Retinal pigment epithelial cell (primary cell): ENCODE results near the gene AQP9.
"Not testable (repeated sequence)": the region's sequence is repeated elsewhere in the genome, so short reads cannot be mapped to it uniquely, and the experiment has no call there.

Experiments
- DNase-seq: peaks from one replicate; pipeline ENCODE4 v3.0.0-alpha.2; 2010; ENCODE audit warnings: low read depth
- H3K4me3 ChIP-seq: 2 replicates; pipeline ENCODE4 v1.5.1; 2011; ENCODE audit warnings: mild to moderate bottlenecking, low read length, control low read depth, moderate library complexity
- TF ChIP-seq, protein P1 (sequence below): conservative IDR thresholded peaks from 2 replicates; pipeline ENCODE4 v1.5.1; 2011; ENCODE audit warnings: low read depth, low read length, control low read depth, inconsistent platforms

AQP9 gene

DNA sequence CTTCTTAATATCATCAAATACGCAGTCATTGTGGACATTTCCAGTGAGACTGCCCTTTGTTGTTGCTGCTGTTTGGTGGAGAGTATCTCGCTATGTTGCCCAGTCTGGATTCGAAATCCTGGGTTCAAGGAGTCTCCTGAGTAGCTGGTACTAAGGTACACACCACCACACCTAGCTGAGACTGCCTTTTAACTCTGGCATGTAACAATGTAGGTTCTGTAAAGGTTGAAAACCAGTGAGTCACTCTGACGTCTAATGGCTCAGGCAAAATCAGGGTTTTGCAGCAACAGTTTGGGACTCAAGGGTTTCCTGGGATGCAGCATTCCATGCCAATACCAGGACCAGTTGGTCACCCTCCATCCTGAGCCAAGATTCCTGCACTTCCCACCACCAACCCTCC, 52.2 kb downstream of the AQP9 start:
- DNase-seq: no peak
- no peak overlapping the region for H3K4me3 ChIP-seq
- TF ChIP-seq, protein P1, sequence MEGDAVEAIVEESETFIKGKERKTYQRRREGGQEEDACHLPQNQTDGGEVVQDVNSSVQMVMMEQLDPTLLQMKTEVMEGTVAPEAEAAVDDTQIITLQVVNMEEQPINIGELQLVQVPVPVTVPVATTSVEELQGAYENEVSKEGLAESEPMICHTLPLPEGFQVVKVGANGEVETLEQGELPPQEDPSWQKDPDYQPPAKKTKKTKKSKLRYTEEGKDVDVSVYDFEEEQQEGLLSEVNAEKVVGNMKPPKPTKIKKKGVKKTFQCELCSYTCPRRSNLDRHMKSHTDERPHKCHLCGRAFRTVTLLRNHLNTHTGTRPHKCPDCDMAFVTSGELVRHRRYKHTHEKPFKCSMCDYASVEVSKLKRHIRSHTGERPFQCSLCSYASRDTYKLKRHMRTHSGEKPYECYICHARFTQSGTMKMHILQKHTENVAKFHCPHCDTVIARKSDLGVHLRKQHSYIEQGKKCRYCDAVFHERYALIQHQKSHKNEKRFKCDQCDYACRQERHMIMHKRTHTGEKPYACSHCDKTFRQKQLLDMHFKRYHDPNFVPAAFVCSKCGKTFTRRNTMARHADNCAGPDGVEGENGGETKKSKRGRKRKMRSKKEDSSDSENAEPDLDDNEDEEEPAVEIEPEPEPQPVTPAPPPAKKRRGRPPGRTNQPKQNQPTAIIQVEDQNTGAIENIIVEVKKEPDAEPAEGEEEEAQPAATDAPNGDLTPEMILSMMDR: no peak

DNA sequence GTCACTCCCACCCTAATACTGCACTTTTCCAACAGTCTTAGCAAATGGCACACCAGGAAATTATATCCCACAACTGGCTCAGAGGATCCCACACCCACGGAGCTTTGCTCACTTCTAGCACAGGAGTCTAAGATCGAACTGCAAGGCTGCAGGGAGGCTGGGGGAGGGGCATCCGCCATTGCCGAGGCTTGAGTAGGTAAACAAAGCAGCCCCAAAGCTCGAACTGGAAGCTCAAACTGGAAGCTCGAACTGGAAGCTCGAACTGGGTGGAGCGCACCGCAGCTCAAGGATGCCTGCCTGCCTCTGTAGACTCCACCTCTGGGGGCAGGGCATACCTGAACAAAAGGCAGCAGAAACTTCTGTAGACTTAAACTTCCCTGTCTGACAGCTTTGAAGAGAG, 55.5 kb downstream of the AQP9 start:
- DNase-seq, H3K4me3 ChIP-seq: not testable (repeated sequence)

DNA sequence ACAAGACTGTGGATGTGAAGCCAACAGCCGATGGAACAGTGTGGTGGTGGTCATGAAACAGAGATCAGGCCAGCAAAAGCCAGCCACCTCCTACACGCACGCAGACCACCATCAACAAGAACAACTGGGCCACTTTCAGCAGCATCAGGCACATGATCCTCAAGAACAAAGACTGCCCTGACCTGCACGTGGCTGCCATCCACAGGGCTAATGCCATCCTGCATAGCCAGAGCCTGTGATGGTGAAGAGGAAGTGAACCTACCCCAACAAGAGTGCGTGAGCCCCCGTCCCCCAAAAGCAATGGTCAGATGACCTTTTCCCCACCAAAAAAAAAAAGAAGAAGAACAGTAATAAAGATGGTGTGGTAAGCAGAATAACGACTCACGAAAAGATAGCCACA, 62.6 kb downstream of the AQP9 start:
- DNase-seq: no peak
- TF ChIP-seq, protein P1: no peak
- H3K4me3 ChIP-seq: no peak overlapping the region

DNA sequence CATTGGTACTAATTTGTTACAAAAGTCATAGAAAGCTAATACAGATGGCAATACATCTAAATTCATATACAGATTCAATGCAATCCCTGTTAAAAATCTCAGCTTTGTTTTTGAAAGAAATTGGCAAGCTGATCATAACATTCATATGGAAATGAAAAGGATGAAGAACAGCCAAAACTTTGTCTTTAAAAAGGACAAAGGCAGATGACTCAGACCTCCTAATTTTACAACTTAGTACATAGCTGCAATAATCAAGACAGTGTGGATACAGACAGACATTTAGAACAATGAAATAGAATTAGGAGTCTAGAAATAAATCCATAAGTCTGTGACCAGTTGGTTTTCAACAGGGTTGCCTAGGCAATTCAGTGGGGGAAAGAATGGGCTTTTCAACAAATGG, 63.3 kb downstream of the AQP9 start:
- H3K4me3 ChIP-seq: no peak overlapping the region
- TF ChIP-seq, protein P1: no peak
- DNase-seq: no peak

DNA sequence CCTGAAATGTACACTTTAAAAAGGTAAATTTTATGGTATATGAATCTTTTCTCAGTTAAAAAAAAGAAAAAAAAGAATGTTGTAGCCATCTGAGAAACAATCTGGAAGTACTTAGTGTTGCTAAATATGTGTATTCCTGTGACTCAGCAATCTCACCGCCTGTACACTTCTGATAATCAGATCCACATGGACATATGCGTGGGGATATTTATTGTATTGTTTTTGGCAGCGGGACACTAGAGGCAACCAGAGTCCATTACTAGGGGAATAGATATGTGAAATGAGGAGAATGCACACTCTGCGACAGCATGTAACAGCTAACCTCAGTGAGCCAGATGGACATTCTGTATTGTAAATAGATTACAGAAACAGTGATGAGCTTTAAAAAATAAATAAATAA, 65.4 kb downstream of the AQP9 start:
- TF ChIP-seq, protein P1: no peak
- DNase-seq: no peak

DNA sequence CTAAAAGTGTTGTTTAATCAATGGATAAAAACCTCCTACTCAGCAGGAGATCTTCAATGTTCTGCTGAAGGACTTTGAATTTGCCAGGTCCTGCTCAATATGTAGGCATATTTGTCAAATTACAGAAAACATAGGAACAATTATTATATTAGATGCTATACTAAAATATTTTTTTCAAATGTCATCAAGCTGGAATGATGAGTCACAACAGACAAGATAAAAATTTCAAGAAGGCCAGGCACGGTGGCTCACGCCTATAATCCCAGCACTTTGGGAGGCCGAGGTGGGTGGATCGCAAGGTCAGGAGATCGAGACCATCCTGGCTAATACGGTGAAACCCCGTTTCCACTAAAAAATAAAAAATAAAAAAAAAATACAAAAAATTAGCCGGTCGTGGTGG, 68.0 kb downstream of the AQP9 start:
- TF ChIP-seq, protein P1: no peak

More for the DNA sequence above, 65.4 kb downstream of the AQP9 start:
- H3K4me3 ChIP-seq: no peak overlapping the region

DNA sequence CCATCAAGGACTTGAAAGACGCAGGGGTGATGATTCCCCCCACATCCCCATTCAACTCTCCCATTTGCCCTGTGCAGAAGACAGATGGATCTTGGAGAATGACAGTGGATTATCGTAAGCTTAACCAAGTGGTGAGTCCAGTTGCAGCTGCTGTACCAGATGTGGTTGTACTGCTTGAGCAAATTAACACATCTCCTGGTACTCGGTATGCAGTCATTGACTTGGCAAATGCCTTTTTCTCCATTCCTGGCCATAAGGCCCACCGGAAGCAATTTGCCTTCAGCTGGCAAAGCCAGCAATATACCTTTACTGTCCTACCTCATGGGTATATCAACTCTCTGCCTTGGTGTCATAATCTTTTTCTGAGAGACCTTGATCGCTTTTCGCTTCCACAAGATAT, 70.0 kb downstream of the AQP9 start:
- not testable (repeated sequence) for H3K4me3 ChIP-seq, DNase-seq

More for the DNA sequence above, 68.0 kb downstream of the AQP9 start:
- DNase-seq: no peak
- H3K4me3 ChIP-seq: no peak overlapping the region

DNA sequence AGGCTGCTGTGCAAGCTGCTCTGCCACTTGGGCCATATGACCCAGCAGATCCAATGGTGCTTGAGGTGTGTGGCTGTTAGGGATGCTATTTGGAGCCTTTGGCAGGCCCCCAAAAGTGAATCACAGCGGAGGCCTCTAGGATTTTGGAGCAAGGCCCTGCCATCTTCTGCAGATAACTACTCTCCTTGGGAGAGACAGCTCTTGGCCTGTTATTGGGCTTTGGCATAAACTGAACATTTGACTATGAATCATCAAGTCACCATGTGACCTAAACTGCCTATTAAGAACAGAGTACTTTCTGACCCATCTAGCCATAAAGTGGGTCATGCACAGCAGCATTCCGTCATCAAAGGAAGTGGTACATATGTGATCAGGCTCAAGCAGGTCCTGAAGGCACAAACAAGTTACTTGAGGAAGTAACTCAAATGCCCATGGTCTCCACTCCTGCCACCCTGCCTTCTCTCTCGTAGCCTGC, 70.9 kb downstream of the AQP9 start:
- not testable (repeated sequence) for H3K4me3 ChIP-seq, DNase-seq

DNA sequence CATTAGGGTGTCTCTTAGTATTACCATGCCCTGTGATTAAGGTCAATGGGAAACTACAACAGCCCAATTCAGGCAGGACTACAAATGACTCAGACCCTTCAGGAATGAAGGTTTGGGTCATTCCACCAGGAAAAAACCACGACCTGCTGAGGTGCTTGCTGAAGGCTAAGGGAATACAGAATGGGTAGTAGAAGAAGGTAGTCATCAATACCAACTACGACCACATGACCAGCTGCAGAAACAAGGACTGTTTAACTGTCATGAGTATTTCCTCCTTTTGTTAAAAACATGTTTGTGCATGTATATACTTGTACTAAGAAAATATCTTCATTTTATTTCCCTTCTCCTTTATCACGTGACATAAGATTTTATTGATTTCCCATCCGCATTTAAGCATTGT, 71.8 kb downstream of the AQP9 start:
- DNase-seq, H3K4me3 ChIP-seq: not testable (repeated sequence)
